Fibroblast of skin of left quadriceps (primary cell): ENCODE data around the gene PBXIP1.
A peak's percentile ranks its signal among the peaks of the same experiment; 100 is the strongest.

Source experiments
- DNase-seq, 2 experiments: peaks; one replicate each; pipeline ENCODE4 v3.0.0-alpha.2; 2013; ENCODE audit warnings: low read depth in 2 of 2

The PBXIP1 gene

DNA sequence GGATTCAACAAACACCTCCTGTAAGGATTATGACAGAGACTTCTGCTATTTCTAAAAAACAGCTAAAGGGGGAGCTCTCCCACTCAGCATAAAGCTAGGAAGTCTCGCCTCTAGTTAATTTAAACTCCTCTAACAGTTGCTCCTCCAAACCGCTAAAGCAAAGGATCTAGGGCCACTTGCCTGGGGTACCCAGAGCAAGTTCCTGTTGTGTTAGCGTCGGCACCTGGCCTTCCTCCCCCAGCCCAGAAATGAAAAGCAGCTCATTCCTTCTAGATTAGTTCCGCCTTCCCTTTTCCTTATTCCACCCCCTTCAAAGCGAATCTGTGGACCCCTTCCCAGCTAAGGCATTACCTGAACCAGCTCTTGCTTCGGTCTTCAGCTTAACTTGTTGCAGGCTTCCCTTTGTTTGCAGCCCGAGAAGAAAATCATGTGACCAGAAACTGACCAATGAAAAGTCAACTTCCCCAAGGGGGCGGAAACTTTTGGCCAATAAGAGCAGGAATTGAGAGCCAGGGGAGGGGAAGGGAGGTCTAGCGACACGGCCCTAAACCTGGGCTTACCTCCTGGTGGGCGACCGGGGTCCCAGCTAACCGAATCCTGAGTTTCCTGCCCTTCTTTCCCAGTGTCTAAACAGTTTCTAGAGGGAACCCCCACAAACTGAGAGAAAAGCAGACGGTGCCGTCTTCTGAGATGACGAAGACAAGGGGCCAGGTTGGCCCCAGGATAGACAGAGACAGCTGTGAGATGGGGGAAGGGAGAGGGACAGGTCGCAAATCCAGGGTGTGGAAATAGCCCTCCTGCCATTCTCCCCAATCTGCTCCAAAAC is at the start of gene PBXIP1:
Gene PBXIP1, minus strand, starts transcription at position 382 of the 826 bp plus-strand sequence. CDS start 2,378 bp downstream, outside the sequence.
- DNase-seq, result peak; percentile 85 to 87

DNA sequence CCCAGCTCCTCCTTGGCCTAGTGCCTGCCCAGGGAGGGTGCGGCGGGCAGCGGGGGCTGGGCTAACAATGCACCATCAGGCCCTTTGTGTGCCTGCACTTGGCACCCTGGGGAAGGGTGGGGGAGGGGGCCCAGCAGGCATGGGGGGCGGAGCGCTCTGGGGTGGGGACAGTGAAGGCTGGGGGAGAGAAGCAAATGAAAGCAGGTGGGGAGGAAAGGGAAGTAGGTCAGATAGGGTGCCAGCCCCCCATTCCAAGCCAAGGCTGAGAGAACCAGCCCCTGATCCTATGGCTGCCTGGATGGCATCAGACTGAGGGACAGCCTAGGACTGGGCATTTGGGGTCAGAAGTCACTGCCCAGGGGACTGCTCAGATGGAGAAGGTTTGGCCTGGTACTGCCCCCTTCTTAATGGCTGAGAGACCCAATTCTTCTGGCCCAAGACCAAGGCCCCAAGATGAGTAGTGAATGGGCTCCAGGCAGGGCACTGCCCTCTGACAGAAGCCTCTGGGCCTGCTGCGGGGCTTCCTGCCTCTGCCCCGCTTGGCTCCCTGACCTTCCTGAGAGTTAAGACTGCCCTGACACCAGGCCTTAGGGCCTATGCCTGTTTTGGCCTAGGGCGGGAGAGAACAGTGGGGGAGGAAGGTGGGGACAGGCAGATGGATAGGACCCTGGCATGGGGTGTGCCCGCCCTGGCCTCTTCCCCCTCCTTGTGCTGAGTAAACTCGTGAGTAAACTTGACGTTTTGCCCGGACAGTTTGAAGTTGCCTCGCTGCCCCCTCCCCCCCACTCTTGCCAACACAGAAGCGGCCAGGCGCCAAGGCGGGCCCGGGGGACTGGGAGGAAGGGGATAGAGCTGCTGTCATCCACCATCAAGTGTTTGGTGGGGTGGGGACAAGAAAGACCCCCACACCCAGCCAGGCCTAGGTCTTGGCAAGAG is 49.4 kb upstream of the PBXIP1 start:
- no peak for DNase-seq

DNA sequence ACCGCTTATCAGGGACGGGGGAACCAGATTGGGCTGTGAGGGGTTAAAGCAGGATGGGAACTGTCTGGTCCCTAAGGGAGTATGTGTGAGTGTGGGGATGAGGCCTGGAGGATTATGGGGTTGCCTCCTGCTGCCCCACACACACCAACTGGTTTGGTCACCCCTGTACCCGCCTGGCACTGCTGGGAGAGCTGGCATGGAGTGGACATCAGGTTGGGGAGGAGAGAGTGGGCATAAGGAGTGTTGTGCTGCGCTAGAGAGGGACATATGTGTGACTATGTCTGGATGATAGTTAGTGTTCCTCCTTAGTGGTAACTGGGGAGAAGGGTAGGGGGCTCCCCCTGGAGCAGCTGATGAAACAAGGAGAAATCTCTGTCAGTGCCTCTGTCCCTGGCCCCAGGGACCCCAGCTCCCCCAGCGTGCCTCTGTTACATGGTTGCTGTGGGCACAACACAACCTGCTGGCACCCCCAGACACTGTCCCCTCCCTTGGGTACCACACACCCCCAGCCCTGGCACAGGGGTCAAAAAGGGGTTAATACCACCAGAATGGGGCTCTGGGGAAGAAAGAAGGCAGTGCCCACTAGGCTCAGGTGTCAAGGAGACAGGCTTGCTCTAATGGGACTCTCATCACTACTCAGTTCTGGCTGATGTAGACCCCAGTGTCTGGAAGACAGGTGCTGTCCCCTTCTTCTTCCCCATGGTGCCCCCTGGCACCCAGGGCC is 48.6 kb upstream of the PBXIP1 start:
- DNase-seq, result no peak

DNA sequence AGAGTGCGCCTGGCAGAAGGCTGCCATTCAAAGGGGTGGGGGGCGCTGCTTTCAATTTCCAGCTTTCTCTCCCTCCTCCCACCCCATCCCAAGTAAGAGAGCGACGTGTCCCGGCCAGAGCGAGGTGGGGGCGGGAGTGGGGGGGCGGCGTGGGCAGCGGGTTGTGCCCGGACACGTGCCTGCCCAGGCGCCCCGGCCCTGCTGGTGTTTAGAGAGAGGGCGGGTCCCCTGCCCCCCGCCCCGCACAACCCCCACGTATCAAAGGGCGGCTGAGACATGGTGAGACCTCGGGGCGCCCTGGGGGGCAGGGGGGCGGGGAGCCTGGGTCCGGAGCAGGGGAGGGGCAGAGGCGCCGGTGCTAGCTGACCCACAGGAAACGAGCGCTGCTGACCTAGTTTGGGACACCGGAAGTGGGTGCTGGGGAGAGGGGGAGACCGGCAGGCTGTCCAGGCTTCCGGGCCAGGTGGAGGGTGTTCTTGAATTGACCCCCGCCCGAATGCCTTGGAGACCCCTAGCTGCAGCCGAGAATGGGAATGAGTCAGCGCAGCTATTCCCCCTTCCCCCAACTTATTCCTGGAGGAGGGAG is 48.0 kb upstream of the PBXIP1 start:
- DNase-seq, result no peak

DNA sequence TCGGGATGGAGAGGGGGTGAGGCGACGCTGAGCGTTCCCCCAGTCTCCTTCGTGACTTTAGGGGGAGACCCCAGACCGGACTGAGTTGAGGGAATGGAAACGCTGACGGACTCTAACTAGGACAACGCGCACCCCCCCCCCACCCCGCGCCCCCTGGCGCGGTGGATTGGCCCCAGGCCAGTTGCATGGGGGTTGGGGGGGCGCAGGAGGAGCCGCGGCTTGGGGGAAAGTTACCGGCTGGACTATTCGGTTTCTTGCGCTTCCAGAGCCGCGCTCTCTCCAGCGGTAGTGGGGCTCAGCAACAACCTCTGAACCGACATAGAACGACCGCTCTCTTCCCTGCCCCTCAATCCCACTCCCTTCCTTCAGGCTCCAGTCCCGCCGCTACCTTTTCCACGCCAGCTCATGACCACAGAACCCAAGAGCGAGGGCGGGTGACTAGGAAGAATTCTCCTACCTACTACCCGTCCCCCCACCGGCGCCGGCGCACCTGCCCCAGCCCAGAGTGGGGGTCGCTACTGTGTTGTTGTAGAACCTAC is 47.4 kb upstream of the PBXIP1 start:
- no peak for DNase-seq

GRCh38 chr1:155002464-155003226 is 46.7 kb upstream of the PBXIP1 start, which contains the start of gene ZBTB7B:
TSS of gene ZBTB7B (plus strand) at chr1:155002802. CDS start at chr1:155014661, 11,859 bp downstream.
- DNase-seq, result no peak

- peak; percentile 97 to 98 for DNase-seq
Measured at GRCh38 chr1:155001675-155002463, 46.0 kb upstream of the PBXIP1 start.

DNA sequence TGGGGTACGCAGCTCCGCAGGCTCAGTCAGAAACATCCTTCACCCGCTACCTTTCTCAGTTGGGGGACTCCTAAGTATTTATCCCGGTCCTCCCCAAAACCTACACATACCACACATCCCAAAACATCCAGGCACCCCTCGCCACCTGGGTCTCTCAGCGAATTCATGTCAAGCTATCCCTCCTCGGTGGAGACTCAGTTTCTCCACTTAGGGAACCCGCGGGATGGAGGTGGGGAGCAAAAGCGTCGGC is 45.5 kb upstream of the PBXIP1 start:
- DNase-seq, result no peak

- peak; percentile 57 to 71 for DNase-seq
Measured at GRCh38 chr1:155000726-155001424, 45.0 kb upstream of the PBXIP1 start.

- DNase-seq, result no peak
Measured at GRCh38 chr1:155000411-155000725, 44.5 kb upstream of the PBXIP1 start.

- DNase-seq, result no peak
Measured at GRCh38 chr1:154999571-155000410, 43.9 kb upstream of the PBXIP1 start.

DNA sequence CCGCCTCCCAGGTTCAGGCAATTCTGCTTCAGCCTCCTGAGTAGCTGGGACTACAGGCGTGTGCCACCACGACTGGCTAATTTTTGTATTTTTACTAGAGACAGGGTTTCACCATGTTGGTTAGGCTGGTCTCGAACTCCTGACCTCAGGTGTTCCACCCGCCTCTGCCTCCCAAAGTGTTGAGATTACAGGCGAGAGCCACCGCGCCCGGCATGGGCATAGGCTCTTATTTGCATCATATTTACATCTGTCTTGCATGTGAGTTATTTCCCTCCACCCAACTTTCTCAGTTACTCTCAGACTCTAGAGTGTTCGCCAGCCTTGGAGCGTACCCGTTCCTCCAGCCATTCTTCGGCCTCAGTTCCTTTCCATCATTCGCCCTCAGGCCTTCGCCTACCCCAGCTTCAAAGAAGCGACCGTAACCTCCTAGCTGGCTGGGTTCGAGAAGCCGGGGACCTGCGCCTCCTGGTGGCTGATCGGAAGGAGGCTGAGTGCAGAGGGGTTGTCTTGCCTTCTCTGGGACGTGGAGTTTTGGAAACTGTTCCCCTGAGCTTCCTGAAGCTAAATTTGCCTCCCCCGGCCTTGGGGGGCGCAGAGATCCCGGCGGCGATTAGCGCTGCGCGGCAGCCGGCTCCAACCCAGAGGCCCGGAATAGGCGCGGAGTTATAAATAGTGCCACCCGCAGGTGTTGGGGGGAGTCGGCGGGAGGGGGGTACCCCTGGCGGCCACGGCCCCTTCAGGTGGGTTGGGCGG is 43.1 kb upstream of the PBXIP1 start:
- DNase-seq, result peak in 1 of 2 experiments; percentile 41

DNA sequence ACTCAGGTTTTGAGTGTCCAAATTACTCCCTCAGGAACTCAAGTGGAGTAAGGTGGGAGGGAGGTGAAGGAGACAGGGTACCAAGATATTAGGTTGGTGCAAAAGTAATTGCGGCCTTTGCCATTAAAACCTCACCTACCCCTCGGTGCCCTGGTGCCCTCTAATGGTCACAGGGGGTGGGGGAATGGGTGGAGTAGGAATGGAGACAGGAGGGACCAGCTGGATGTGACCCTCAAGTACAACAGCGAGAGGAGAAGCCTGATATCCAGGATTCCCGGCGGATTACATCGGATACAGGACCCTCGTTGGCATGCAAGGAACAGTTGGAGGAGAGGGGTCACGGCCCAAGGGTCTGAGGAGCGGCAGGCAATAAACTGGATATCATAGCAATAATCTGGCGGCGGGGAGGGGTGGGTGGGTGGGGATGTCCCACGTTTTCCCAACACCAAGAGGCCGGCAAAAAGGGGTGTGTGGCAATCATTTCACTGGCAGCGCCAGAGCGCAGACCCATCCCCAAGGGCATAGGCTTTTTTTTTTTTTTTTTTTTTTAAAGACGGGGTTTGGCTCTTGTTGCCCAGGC is 42.4 kb upstream of the PBXIP1 start:
- DNase-seq, result no peak

DNA sequence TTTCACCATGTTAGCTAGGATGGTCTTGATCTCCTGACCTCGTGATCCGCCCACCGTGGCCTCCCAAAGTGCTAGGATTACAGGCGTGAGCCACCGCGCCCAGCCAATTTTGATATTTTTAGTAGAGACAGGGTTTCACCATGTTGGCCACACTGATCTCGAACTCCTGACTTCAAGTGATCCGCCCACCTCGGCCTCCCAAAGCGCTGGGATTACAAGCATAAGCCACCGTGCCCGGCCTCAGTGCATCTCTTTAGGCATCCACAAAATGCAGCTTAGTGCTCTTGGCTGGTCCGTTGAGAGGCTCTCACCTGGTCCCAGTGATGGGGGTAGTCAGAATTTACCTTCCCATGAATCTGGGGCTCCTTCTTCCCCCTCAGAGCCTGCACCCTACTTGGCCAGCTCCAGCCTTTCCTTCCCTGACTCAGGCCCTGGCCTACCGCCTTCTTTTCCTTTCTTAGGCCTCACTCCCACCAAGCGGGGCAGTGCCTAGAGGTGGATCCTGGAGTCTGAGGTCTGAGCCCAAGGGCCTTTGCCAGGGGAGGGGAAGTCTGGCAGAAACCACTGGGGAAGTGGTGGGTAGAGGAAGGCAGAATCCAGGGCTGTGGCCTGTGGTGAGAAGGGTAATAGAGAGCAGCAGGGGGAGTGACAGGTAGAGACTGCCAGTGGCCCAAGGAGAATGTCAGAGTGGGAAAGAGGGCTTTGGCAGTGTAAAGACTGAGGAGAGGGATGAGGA is 41.2 kb upstream of the PBXIP1 start:
- no peak for DNase-seq

GRCh38 chr1:154995301-154995983 is 39.5 kb upstream of the PBXIP1 start:
- DNase-seq, result peak; percentile 62 to 70

DNA sequence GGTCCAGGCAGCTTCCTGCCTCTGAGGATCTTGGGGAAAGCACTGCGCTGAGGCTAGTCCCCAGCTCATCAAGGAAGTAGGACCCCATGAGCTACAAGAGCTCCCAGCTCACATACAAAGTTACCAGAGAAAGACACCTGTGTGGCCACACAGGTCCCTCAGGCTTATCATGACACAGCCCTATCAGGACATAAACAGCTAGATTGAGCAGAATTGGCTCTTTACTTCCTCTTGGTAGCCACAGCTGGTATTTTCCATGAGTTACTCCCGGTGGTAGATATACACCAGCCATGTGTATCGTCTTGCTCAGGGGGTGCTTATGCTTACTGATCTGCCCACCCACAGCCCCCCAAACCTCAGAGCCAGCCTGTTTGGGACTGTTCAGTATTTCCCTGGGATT is 38.7 kb upstream of the PBXIP1 start:
- no peak for DNase-seq
